HepG2 (cell line): ENCODE results near the gene IQCN. TPM values are rescaled to one million over a fixed set of nuclear protein-coding genes. Genes with fewer than 3 reads are reported as not detected.

Experiments used
- BRD4 ChIP-seq: sonication (generic); formaldehyde crosslinking; IDR thresholded peaks from 2 replicates; pipeline ENCODE4 v1.4.0; 2020; ENCODE audit warnings: missing genetic modification reagents
- GABPB1 ChIP-seq: IDR thresholded peaks from 2 replicates; pipeline ENCODE4 v1.6.1; 2016; ENCODE audit warnings: mild to moderate bottlenecking, missing genetic modification reagents, moderate library complexity, missing compliant biosample characterization
- KDM2A ChIP-seq: sonication (generic); formaldehyde crosslinking; IDR thresholded peaks from 2 replicates; pipeline ENCODE4 v1.4.0; 2020; ENCODE audit warnings: low read depth, missing genetic modification reagents, borderline replicate concordance
- SPEN ChIP-seq: sonication (generic); formaldehyde crosslinking; IDR thresholded peaks from 2 replicates; pipeline ENCODE4 v1.5.1; 2020; ENCODE audit warnings: low read depth, mild to moderate bottlenecking, missing genetic modification reagents
- U2AF1 ChIP-seq: fragments of 200-400 bp; formaldehyde crosslinking; optimal IDR thresholded peaks from 2 replicates; pipeline ENCODE3; 2017; ENCODE audit warnings: mild to moderate bottlenecking, low read depth, low read length
- YY1 ChIP-seq: IDR thresholded peaks from 2 replicates; pipeline ENCODE4 v1.6.1; 2011; ENCODE audit warnings: low read length, low read depth, moderate library complexity, mild to moderate bottlenecking; ENCODE audit not compliant: insufficient read depth, insufficient replicate concordance
- ZFP37 ChIP-seq: sonication (generic); formaldehyde crosslinking; IDR thresholded peaks from 2 replicates; pipeline ENCODE4 v1.4.0; 2020; ENCODE audit warnings: missing genetic modification reagents, borderline replicate concordance
- ZNF205 ChIP-seq: IDR thresholded peaks from 2 replicates; pipeline ENCODE4 v1.6.1; 2018; ENCODE audit warnings: missing biosample characterization, missing genetic modification reagents
- ZNF549 ChIP-seq: sonication (generic); formaldehyde crosslinking; IDR thresholded peaks from 2 replicates; pipeline ENCODE4 v1.5.0; 2020; ENCODE audit warnings: missing genetic modification reagents
- ZNF572 ChIP-seq: sonication (generic); formaldehyde crosslinking; IDR thresholded peaks from 2 replicates; pipeline ENCODE4 v1.5.1; 2020; ENCODE audit warnings: mild to moderate bottlenecking, missing genetic modification reagents
- ZSCAN25 ChIP-seq: sonication (generic); formaldehyde crosslinking; IDR thresholded peaks from 2 replicates; pipeline ENCODE4 v1.8.0; 2022; ENCODE audit warnings: mild to moderate bottlenecking, missing genetic modification reagents
- polyA plus RNA-seq, 8 experiments: library from polyadenylated mRNA; depleted of rRNA in 3 of 8; stranded (reverse) in 7 of 8; unstranded in 1 of 8; fragments of >200 nt; fragmentation: Illumina TruSeq in 4 of 8; extraction: Trizol in 4 of 8; gene quantifications; 2 replicates each; pipeline versions ENCODE4 v1.2.1 to v1.2.3, GENCODE V29; 2011 to 2016; ENCODE audit warnings: low read depth in 4 of 8, missing spikeins in 1 of 8, mixed read lengths in 1 of 8; ENCODE audit not compliant: insufficient read depth in 1 of 8
- total RNA-seq, 5 experiments: library from RNA; depleted of rRNA; stranded (reverse); fragments of >200 nt; fragmentation: Illumina TruSeq; extraction: Trizol; gene quantifications; 2 replicates each; pipeline ENCODE4 v1.2.3, GENCODE V29; 2016; ENCODE audit warnings: low read depth in 1 of 5
- TF ChIP-seq, protein P1 (sequence below): sonication (generic); formaldehyde crosslinking; IDR thresholded peaks from 2 replicates; pipeline ENCODE4 v1.4.0; 2020; ENCODE audit warnings: missing genetic modification reagents
- TF ChIP-seq, protein P2 (sequence below): sonication (generic); formaldehyde crosslinking; IDR thresholded peaks from 2 replicates; pipeline ENCODE4 v1.4.0; 2020; ENCODE audit warnings: missing genetic modification reagents
- TF ChIP-seq, protein P3 (sequence below): sonication (generic); formaldehyde crosslinking; IDR thresholded peaks from 2 replicates; pipeline ENCODE4 v1.4.0; 2020; ENCODE audit warnings: mild to moderate bottlenecking, missing genetic modification reagents
- TF ChIP-seq, protein P4 (sequence below), 2 experiments: IDR thresholded peaks; 2 replicates each; pipeline ENCODE4 v1.6.1; 2011 to 2012; ENCODE audit warnings: low read length in 2 of 2, borderline replicate concordance in 1 of 2, low read depth in 1 of 2, mild to moderate bottlenecking in 1 of 2, moderate library complexity in 1 of 2
- TF ChIP-seq, protein P5 (sequence below): sonication (generic); formaldehyde crosslinking; IDR thresholded peaks from 2 replicates; pipeline ENCODE4 v1.4.0; 2020; ENCODE audit warnings: mild to moderate bottlenecking, missing genetic modification reagents

Gene IQCN
- total and polyA plus RNA-seq, 2 of the 13 experiments (the other 11 are each of a cell fraction or from before 2014, with no cell fraction given): 0.04 to 0.18 TPM

DNA sequence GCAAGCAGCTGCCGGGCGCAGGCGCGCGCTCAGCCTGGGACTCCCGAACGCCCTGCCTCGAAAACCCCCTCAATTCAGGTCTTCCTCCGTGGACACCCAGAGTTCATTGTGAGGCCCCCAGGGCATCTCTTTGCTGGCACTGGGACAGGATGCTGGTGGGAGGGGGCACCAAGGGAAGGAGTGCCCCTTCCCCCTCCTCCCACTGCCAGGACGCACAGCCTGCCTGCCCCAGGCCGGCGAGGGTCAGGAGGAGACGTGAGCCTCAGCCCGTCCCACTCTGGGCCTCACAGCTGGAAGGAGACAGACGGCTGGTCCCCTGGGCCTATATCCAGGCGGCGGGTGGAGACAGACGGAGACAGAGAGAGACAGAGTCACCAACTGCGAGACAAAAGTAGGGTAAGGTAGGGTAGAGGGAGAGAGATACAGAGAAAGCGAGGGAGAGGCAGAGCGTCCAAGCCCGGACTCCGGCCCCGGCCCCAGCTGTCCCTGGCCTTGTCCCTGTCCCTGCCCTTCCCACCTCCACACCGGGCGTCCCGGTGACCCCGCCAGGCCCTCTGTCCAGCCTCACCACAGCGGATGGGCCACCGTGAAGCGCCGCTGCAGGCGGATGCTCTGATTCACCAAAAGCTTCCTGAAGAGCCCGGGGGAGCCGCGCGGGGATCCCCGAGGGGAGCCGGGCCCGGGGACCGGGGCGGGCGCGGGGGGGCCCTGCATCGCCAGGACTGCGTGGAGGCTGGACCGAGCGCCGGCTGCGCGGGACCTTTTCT, 48.4 kb downstream of the IQCN start, which contains the start of gene PDE4C (continued):
- TF ChIP-seq, protein P1, sequence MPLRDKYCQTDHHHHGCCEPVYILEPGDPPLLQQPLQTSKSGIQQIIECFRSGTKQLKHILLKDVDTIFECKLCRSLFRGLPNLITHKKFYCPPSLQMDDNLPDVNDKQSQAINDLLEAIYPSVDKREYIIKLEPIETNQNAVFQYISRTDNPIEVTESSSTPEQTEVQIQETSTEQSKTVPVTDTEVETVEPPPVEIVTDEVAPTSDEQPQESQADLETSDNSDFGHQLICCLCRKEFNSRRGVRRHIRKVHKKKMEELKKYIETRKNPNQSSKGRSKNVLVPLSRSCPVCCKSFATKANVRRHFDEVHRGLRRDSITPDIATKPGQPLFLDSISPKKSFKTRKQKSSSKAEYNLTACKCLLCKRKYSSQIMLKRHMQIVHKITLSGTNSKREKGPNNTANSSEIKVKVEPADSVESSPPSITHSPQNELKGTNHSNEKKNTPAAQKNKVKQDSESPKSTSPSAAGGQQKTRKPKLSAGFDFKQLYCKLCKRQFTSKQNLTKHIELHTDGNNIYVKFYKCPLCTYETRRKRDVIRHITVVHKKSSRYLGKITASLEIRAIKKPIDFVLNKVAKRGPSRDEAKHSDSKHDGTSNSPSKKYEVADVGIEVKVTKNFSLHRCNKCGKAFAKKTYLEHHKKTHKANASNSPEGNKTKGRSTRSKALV (CRISPR knock-in tag): 0 out of 2 replicates have a peak, but pooled peaks have one; percentile 54
- TF ChIP-seq, protein P2, sequence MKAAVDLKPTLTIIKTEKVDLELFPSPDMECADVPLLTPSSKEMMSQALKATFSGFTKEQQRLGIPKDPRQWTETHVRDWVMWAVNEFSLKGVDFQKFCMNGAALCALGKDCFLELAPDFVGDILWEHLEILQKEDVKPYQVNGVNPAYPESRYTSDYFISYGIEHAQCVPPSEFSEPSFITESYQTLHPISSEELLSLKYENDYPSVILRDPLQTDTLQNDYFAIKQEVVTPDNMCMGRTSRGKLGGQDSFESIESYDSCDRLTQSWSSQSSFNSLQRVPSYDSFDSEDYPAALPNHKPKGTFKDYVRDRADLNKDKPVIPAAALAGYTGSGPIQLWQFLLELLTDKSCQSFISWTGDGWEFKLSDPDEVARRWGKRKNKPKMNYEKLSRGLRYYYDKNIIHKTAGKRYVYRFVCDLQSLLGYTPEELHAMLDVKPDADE: no peak
- TF ChIP-seq, protein P3, sequence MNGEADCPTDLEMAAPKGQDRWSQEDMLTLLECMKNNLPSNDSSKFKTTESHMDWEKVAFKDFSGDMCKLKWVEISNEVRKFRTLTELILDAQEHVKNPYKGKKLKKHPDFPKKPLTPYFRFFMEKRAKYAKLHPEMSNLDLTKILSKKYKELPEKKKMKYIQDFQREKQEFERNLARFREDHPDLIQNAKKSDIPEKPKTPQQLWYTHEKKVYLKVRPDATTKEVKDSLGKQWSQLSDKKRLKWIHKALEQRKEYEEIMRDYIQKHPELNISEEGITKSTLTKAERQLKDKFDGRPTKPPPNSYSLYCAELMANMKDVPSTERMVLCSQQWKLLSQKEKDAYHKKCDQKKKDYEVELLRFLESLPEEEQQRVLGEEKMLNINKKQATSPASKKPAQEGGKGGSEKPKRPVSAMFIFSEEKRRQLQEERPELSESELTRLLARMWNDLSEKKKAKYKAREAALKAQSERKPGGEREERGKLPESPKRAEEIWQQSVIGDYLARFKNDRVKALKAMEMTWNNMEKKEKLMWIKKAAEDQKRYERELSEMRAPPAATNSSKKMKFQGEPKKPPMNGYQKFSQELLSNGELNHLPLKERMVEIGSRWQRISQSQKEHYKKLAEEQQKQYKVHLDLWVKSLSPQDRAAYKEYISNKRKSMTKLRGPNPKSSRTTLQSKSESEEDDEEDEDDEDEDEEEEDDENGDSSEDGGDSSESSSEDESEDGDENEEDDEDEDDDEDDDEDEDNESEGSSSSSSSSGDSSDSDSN (CRISPR knock-in tag): peak; percentile 48; the same call in 1 of the 2 replicates
- TF ChIP-seq ZFP37 (no peak), YY1 (no peak), BRD4 (0 out of 2 replicates have a peak, but pooled peaks have one; percentile 22), ZSCAN25 (CRISPR knock-in tag) (peak; percentile 82), KDM2A (CRISPR knock-in tag) (peak; percentile 31; the same call in 1 of the 2 replicates), ZNF549 (CRISPR knock-in tag) (no peak), GABPB1 (CRISPR knock-in tag) (peak; percentile 43; the same call in 1 of the 2 replicates), SPEN (peak; percentile 39; the same call in 1 of the 2 replicates), ZNF205 (CRISPR knock-in tag) (peak; percentile 31; the same call in 1 of the 2 replicates), U2AF1 (no peak), ZNF572 (CRISPR knock-in tag) (0 out of 2 replicates have a peak, but pooled peaks have one; percentile 67)
- TF ChIP-seq, protein P4, sequence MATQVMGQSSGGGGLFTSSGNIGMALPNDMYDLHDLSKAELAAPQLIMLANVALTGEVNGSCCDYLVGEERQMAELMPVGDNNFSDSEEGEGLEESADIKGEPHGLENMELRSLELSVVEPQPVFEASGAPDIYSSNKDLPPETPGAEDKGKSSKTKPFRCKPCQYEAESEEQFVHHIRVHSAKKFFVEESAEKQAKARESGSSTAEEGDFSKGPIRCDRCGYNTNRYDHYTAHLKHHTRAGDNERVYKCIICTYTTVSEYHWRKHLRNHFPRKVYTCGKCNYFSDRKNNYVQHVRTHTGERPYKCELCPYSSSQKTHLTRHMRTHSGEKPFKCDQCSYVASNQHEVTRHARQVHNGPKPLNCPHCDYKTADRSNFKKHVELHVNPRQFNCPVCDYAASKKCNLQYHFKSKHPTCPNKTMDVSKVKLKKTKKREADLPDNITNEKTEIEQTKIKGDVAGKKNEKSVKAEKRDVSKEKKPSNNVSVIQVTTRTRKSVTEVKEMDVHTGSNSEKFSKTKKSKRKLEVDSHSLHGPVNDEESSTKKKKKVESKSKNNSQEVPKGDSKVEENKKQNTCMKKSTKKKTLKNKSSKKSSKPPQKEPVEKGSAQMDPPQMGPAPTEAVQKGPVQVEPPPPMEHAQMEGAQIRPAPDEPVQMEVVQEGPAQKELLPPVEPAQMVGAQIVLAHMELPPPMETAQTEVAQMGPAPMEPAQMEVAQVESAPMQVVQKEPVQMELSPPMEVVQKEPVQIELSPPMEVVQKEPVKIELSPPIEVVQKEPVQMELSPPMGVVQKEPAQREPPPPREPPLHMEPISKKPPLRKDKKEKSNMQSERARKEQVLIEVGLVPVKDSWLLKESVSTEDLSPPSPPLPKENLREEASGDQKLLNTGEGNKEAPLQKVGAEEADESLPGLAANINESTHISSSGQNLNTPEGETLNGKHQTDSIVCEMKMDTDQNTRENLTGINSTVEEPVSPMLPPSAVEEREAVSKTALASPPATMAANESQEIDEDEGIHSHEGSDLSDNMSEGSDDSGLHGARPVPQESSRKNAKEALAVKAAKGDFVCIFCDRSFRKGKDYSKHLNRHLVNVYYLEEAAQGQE (IDR thresholded peaks at IDR 0.05; ENCODE audit: borderline replicate concordance in 1 of 2, low read depth in 1 of 2, low read length in 2 of 2): peak in 1 of 2 experiments; percentile 56; a peak in 2 of 4 replicates
- TF ChIP-seq, protein P5, sequence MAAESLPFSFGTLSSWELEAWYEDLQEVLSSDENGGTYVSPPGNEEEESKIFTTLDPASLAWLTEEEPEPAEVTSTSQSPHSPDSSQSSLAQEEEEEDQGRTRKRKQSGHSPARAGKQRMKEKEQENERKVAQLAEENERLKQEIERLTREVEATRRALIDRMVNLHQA (CRISPR knock-in tag): no peak
